Left forelimb (tissue), 1 donor: ENCODE measurements around the gene CARHSP1.
"Not testable (repeated sequence)": the region's sequence is repeated elsewhere in the genome, so short reads cannot be mapped to it uniquely, and the experiment has no call there.

Experiments used
- DNase-seq: peaks from one replicate; pipeline ENCODE4 v3.0.0-alpha.2; 2018; ENCODE audit warnings: low spot score

The CARHSP1 gene

DNA sequence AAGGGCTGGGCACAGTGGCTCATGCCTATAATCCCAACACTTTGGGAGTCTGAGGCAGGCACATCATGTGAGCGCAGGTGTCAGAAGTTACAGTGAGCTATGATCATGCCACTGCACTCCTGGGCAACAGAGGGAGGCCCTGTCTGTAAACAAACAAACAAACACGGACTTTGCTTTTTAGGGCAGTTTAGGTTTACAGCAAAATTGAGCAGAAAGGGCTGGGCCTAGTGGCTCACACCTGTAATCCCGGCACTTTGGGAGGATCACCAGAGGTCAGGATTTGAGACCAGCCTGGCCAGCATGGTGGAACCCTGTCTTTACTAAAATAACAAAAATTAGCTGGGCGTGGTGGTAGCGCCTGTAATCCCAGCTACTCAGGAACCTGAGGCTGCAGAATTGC lies 3.3 kb upstream of the CARHSP1 start:
- no peak for DNase-seq

DNA sequence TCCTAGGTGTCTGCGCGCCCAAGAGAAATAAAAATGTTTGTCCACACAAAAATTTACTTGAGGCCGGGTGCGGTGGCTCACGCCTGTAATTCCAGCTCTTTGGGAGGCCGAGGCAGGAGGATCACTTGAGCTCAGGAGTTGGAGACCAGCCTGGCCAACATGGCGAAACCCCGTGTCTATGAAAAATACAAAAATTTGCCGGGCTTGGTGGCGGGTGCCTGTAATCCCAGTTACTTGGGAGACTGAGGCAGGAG lies 1.1 kb upstream of the CARHSP1 start:
- DNase-seq = not testable (repeated sequence)

DNA sequence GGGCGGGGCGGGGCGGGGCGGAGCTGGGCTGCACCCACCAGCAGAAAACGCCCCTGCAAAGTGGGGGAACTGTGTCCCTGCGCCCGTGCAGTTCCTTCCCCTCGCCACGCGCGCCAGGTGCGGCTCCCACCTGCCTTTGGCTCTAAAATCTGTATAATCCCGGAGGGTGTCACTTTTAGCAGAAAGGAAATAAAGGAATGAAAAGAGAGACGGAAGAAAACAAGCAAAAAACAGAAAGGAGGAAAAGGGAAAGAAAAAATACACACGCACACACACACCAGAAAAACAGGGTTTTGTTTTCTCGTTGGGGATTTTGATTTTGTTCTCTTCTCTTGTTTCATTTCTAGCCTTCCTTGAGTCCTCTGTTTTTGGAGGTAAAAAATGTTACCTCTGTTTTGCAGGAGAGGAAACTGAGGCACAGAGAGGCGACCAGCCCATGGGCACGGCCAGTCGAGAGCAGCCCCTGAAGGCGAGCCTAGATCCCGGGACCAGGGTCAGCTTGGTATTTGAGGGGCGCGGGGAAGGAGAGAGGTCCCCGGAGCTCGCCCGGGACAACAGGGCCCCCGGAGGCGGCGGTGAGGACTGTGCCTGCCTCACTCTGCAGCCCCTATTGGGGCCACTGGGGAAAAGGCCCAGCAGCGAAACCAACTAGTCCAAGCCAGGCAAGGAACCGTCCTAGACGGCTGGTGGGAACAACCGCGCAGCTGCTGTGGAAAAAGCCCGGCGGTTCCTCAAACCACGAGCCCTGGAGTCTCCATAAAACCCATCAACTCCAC lies 594 bp upstream of the CARHSP1 start:
- DNase-seq = no peak

DNA sequence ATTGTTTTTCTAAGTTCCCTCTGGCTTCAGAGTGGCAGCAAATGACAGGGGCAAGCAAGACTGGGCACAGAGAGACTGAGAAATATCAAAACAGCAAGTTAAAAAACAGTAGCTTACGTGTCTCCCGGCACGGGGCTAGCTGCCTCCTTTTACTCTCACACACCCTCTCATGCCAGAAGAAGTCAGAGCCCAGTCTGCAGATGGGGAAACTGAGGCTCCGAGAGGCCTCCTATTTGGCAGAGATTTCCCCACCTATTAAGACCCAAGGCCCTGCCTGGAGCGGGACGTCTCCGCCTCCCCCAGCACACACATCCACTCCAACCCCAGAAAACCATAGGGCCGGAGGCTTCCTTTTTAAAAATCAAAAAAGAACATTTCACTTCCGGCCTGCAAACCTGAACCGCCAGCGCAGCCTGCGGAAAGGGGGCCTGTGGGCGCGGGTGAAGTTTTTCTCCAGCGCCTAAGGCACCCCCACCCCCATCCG lies 832 bp downstream of the CARHSP1 start:
- DNase-seq = no peak

DNA sequence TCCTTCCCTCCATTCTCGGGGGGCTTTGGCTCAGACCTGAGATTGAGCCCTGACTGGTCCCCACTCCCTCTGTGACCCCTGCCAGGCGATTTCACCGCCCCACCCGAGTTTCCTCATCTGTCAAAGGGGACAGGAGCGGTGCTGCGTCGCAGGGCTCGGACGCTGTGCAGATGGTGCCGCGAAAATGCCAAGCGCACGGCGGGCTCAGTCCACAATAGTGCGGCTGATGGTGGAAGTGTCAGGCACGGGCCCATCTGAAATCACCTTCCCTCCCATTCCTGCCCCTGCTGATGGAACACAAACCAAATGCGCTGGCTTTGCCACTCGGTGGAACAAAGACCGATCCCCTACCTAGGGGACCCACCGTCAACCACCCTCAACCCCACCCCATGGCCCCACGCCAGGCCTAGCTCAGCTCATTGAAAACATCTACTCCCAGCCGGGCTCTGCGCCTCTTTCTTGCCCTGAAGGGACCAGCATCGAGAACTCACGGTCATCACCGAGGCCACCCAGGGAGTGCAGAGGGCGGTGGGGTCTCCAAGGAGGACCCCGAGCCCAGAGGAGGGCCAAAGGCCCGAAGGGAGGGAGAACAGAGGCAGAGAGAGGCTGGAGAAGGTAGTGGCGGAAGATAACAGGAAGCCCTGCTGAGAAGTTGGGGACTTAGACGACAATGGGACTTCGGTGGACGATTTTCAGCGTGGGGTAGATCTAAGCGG lies 1.4 kb downstream of the CARHSP1 start:
- no peak for DNase-seq

DNA sequence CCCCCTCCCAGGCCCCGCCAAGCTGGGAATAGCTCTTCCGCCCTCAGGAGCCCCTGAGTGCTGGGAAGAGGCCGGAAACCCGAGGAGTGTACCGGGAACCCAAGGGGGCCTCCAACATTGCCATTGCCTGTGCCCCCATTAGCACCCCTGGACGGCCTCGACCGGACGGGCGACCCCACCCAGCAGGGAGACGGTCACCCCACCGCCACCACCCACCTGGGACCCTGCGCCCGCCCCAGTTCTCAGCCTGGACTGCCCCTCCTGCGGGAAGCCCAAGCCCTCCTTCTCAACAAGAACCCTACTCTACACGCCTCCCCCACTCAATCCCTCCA lies 2.0 kb downstream of the CARHSP1 start:
- no peak for DNase-seq

DNA sequence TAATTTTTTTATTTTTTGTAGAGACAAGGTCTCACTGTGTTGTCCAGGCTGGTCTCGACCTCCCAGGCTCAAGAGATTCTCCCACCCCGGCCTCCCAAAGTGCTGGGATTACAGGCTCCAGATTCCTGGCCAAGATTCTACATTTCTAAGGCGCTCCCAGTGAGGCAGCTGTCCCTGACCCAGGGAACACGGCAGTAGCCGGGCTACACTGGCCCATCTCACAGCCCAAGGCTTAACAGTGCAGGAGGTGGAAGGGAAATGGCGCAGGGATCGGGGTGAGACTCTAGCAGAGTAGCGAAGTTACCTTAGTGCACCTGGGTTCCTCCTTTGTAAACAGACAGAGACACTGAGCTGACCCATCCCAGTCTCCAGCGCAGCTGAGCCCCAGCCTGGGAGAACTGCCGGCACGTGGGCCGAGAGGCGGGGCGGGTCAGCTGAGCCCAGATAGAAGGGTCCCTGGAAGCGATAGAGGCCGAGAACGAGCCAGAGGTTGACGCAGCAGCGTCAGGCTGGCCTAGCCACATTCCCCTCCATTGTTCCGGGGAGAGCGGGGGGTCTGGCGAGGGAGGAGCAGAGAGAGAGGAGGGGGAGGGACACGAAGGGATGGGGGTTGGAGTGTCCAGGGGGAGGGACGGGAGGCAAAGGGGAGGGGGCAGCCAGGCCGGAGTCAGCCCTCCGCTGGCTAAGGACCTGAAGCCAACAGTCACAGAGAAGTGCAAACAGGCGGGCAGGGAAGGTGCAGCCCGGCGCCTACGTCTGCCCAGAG lies 2.5 kb downstream of the CARHSP1 start:
- no peak for DNase-seq

DNA sequence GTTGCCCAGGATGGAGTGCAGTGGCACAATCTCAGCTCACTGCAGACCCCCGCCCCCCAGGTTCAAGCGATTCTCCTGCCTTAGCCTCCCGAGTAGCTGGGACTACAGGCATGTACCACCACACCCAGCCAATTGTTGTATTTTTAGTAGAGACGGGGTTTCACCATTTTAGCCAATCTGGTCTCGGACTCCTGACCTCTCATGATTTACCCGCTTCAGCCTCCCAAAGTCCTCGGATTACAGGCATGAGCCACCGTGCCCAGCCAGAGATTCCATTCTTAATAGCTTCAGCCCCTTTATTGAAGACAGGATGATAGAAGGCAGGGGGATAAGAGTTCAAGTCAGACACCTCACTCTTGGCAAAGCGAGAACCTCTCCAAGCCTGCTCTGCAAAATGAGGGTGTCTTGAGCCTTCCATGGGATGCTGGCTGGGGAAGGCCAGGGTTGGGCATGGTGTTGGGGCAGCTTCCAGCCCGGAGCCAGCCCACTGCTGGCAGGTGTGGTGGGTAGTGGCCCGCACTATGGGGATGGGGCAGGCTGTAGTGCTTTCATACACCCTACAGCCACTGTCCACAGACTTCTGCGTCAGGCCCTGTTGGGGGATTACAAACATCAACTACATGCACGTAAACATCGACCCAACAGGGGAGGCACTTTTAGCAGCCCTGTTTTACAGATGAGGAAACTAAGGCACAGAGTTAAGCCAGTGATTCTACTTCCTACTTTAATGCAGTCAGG lies 3.5 kb downstream of the CARHSP1 start:
- DNase-seq = no peak

DNA sequence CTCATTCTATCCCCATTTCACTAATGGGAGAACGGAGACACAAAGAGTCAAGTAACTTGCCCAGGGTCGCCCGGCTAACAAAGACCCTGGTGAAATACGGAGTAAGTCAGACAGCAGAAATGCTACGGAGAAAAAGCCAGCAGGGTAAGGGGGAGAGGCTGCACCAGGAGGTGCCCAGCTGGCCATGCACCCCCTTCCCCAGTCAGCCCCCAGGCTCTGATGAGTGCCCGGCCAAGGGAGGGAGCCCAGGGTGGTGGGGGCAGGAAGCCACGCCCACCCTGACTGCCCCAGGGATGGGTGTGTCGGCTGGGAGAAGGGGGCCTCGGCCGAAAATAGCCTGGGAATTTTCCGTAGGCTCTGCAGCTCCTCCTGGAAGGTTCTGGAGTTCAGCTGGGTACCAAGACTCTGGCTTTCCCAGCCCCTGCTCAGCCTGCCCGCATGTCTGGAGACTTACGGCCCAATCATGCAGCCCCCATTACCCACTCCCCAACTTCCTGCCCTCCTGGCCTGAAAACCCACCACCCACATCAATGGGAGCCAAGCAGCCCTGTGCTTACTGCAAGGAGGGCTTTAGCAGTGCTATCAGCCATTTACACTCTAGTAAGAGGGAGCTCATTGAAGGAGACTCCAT lies 4.2 kb downstream of the CARHSP1 start:
- no peak for DNase-seq

DNA sequence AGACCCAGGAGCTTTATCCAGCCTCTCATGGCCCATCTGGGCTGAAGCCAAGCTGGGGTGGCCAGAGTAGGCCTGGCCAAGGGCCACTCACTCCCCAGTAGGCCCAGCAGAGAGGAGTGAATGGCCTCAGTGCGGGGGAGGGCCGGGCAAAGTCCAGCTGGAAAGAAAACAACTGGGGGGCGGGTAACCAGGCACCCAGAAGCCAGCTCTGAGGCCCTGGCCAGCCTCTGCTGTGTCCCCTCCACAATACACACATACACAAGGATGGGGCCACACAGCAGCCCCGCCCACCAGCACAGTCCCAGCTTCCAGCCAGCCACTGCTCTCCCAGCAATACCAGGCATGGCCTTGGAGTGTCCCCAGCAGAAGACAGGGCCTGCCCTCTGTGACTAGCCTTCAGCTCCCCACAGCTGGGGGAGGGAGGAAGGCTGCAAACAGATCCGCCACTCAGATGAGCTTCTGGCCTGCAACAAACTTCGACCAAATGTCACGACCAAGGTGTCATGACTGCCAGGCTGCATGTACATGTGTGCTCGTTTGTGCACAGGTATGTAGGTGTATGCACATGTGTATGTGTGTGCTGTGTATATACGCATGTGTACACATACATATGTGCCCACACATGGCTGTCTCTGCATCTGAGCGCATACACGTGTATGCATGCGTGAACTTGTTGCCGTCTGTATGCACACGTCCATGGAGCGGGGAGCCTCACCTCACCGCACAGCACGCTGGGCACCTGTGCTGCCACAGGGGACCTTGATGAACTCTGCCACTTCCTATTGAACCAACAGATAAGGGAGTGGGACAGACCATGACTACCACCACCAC lies 5.0 kb downstream of the CARHSP1 start:
- no peak for DNase-seq

DNA sequence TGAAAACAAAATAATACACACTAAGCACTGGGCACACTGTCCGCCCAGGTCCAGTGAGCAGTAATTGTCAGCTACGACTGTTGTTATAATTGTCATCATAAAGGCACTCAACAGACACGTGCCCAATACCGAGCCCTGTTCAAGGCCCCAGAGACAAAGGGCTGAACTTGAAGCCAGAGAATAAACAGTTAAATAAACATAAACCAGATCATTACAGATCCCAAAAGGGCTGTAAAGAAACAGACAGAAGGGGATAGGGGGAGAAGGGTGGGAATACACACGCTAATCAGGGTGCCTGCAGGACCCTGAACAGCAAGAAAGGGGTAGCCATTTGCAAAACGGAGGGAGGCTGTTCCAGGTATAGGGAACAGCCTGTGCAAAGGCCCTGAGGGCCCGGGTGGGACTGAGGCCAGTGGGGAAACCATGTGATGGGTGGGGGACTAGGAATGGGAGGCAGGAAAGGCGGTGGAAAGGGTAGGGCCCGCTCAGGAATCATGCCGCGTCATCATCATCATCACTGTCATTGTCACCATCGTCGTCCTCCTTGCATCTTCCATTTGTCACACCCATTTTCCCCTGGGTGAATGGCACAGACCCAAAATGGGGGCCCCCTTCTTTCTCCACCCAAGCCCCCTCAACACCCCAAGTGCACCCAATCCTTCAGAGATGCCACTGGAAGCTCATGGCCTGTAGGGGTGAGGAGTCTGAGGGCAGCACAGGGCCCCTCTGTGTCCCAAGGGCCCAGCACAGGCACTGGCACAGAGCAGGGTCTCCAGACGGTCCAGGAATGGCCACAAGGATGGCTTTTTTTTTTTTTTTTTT lies 6.3 kb downstream of the CARHSP1 start:
- DNase-seq = no peak

DNA sequence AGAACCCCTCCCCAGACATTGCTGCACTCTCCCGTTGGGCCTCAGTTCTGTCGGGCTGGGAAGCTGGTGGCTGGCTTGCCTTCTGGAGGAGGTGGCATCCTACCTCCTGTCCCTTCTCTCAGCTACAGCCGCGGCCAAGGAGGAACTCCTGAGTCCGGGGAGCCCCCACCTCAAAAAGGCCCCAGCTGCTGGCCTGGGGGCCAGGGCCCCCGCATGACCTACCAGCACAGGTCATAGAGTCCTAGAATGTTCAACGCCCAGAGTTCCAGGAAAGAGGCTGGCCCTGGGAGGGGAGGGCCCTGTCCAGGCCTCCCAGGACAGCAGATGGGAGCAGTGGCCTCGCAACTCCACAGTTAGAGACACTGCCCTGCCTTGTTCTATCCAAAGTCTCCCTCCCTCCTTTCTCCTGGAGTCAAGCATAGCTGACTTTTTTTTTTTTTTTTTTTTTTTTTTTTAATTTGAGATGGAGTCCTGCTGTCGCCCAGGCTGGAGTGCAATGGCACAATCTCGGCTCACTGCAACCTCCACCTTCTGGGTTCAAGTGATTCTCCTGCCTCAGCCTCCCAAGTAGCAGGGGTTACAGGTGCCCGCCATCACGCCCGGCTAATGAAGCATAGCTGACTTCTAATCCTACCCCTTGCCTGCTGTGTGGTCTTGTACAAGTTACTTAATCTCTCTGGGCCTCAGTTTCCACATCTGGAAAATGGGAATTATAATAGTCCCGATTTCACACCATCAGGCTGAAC lies 7.1 kb downstream of the CARHSP1 start:
- DNase-seq = no peak

DNA sequence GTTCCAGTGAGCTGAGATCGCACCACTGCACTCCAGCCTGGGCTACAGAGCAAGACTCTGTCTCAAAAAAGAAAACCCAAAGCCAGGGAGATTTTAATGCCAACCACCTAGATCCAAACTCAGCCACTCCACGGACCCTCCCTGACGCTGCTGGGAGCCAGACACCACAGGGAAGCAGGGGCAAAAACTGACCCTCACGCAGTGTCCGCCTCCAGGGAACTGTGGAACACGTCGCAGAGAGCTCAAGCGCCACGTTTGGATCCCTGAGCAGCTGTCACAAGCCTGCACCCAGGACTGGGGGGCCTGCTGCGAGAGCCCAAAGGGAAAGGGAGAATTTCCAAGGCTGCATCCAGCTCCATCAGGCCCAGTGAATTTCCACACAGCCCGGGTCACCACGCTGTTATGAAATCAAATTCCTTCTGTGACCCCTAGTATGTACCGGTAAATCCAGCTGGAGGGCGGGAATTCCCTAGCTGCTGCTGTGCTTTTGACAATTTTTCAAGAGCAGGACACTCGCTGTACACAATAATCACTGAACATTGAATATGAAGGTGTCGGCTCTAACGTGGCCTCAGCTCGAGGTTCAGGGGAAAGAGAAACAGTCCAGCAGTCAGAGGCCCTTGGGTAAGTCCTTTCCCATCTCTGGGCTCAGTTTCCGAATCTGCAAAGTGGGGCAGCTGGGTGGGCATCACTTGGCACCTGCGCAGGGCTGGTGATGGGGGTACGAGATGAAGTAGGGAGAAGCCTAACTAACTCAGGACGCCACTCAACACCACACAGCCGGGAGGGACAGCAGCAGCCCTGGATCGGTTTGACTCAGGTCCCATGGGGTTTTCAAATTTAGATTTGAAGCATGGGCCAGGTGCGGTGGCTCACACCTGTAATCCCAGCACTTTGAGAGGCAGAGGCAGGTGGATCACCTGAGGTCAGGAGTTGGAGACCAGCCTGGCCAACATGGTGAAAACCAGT lies 8.6 kb downstream of the CARHSP1 start:
- no peak for DNase-seq

DNA sequence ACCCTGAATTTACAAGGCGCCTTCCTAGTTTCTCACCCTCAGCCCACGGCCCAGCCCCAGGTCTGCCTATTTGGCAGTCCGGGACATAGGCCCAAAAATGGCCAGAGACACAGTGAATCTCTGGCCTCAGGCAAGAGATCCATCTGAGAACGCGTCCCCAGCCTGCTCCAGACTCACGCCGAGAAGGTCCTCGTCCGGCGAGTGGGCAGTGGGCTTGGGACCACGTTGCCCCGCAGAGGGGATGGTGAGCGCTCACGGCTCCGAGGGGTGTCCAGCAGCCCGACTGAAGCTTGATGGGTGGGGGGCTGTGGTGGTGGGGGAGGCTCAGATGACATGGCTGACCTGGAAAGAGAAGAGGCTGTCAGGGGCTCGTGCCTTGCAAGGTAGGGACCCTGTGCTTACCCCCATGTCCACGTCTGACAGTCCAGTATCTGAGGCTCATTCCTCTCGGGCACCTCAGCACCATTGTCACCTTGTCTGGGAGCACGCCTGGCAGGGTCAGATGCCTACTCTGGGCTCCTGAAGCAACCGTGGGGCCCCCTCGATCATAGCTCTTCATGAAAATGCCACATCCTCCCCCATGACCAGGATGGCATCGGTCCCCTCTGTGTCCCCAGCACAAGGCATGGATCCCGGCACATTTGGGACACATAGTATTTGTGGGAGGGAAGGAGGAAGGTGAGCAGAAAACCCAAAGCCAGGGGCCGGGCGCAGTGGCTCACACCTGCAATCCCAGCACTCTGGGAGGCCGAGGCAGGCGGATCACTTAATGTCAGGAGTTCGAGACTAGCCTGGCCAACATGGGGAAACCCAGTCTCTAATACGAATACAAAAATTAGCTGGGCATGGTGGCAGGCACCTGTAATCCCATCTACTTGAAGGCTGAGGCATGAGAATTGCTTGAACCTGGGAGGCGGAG lies 9.6 kb downstream of the CARHSP1 start:
- no peak for DNase-seq

DNA sequence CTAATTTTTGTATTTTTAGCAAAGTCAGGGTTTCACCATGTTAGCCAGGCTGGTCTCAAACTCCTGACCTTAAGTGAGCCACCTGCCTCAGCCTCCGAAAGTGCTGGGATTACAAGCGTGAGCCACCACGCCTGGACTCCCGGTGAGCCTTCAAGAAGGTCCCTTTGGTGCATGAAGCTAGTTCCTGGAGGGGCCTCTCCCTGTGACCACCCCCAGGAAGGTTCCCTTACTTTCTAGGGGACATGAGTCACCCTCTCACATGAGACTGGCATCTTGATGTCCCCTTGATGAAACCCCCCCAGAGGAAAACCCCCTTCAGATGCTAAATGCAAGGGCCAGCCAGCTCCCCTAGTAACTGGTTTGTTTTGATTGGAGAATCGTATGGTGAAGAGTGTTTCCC lies 12.8 kb downstream of the CARHSP1 start:
- DNase-seq = no peak

DNA sequence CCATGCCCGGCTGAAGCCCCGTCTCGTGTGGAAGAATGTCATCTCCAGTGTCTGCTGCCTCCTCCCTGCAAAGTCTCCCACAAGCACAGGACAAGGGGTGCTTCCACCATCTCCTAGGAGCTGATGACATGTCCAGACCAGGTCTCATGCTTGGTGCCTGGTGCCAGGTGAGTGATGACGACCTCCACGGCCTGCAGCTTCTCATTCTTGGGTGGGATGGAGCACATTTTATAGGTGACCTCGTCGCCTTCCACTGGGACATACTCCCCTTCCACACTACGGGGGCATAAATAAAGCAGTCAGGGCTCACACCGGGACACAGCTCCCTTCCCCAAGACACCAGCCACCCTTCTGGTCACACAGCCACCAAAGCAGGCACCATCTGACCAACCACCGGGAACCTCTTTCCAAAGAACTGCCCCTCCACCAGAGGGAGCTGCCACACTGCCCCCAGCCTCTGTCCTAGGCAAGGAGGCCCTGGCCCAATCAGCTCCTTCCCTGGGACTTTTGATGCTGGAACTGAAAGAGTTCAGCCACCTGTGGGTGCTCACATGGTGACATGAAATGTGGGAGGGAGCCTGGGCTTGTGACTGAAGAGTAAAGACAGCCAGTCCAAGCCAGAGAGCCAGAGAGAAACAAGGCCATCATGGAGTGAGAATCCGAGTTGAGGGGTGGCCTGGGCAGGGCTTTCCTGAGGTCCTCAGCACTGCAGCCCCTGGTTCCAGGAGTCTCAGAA lies 13.6 kb downstream of the CARHSP1 start:
- no peak for DNase-seq
